Measurements from ENCODE around the gene RTF1. TPM values are rescaled to one million over a fixed set of nuclear protein-coding genes. Genes with fewer than 3 reads are reported as not detected.

The RTF1 gene
- total RNA-seq, 1 experiment from 2014 or later, result 49.5 TPM

DNA sequence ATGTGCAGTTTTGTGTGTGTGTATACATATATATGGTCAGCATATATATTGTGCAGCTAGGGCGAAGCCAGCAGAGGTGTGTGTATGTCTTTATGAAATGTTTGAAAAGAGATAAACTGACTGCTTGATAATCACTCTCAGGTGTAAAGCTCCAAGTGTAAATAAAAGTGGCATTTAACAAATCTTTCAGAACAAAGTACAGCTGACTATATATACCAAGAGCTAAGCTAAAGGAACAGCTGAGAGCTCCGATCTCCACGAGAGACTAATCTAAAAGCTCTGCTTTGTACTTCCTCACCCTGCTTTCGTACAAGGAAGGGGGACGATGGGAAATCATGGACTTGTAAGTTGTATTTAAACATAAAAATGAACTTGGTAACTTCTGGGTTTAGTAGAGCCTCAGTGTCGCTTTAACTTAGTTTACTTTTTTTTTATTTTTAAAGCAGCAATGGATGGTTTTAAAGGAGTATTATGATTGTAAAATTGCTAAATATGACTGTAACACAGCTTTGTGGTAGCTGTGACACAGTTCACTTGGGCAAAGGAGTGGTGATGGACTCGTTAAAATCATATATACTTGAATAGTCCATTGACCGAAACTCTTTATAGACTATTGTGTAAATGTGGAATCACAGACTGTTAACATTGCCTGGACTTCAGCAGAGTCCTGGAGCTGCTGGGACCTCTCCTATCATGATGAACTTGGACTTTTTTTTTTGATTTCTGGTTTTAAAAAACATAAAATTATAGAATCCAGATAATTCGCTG is 65.4 kb downstream of the RTF1 start:
- Histone ChIP-seq H4K91ac (ENCODE audit: insufficient read length, low read depth, low read length) (no peak overlapping the region), H3K79me2 (ENCODE audit: insufficient read depth, low read length) (no peaks in the 10 kb centered on the region), H2AK5ac (ENCODE audit: insufficient read length, low read length) (no peak overlapping the region), H3K23ac (ENCODE audit: insufficient read length, low read depth, low read length) (no peak overlapping the region), H3K56ac (ENCODE audit: insufficient read length, low read depth, low read length) (no peak overlapping the region), H3K4me2 (ENCODE audit: insufficient read depth, insufficient read length, low read length) (no peak overlapping the region), H3K23me2 (ENCODE audit: insufficient read length, low read depth, low read length, poor library complexity, severe bottlenecking) (no peaks in the 10 kb centered on the region), H2BK20ac (ENCODE audit: low read depth, low read length, poor library complexity, severe bottlenecking) (no peak overlapping the region), H3K79me1 (ENCODE audit: insufficient read depth, low read depth, low read length, poor library complexity, severe bottlenecking) (no peaks in the 10 kb centered on the region), H3K9ac (ENCODE audit: extremely low read depth, insufficient read length, low read length) (no peak overlapping the region), H4K8ac (replicated peaks; ENCODE audit: insufficient read length, low read depth, low read length) (no peak overlapping the region), H3K4ac (ENCODE audit: low read depth, low read length) (no peak overlapping the region), H3T11ph (ENCODE audit: low read length) (no peak overlapping the region), H2BK12ac (ENCODE audit: insufficient read length, low read depth, low read length) (no peak overlapping the region), H2BK120ac (ENCODE audit: low read depth, low read length, poor library complexity, severe bottlenecking) (no peak overlapping the region), H3K14ac (ENCODE audit: insufficient read depth, low read length) (no peak overlapping the region), H3K27me3 (ENCODE audit: insufficient read depth, low read length) (no peaks in the 10 kb centered on the region), H3K4me1 (ENCODE audit: insufficient read depth, low read length) (no peaks in the 10 kb centered on the region), H3K27ac (ENCODE audit: insufficient read length, low read depth, low read length) (no peak overlapping the region), H2BK15ac (ENCODE audit: low read depth, low read length) (no peak overlapping the region), H3K18ac (ENCODE audit: insufficient read length, low read depth, low read length) (no peak overlapping the region), H4K20me1 (ENCODE audit: control insufficient read depth, insufficient read depth, insufficient read length) (no peaks in the 10 kb centered on the region), H2AFZ (ENCODE audit: low read length) (no peak overlapping the region), H4K5ac (ENCODE audit: insufficient read length, low read depth, low read length) (no peak overlapping the region), H3K9me3 (ENCODE audit: control insufficient read depth, low read depth, low read length) (no peaks in the 10 kb centered on the region), H2BK5ac (ENCODE audit: insufficient read length, low read length) (no peak overlapping the region)
- Mint-ChIP-seq H3K27ac (no peak overlapping the region), H3K4me1 (no peaks in the 10 kb centered on the region), H3K36me3 (ENCODE audit: insufficient read depth in 1 of 3, low read depth in 3 of 3) (peaks cover 33 to 56% (median 42%) of the 10 kb centered on the region in 3 experiments; a peak in 6 of 7 replicates), H3K4me3 (no peak overlapping the region), H3K27me3 (ENCODE audit: low read depth) (peaks cover 2% of the 10 kb centered on the region; the same call in 1 of the 2 replicates), H3K9me3 (no peaks in the 10 kb centered on the region)
- TF ChIP-seq, protein P1, sequence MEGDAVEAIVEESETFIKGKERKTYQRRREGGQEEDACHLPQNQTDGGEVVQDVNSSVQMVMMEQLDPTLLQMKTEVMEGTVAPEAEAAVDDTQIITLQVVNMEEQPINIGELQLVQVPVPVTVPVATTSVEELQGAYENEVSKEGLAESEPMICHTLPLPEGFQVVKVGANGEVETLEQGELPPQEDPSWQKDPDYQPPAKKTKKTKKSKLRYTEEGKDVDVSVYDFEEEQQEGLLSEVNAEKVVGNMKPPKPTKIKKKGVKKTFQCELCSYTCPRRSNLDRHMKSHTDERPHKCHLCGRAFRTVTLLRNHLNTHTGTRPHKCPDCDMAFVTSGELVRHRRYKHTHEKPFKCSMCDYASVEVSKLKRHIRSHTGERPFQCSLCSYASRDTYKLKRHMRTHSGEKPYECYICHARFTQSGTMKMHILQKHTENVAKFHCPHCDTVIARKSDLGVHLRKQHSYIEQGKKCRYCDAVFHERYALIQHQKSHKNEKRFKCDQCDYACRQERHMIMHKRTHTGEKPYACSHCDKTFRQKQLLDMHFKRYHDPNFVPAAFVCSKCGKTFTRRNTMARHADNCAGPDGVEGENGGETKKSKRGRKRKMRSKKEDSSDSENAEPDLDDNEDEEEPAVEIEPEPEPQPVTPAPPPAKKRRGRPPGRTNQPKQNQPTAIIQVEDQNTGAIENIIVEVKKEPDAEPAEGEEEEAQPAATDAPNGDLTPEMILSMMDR (conservative IDR thresholded peaks at IDR 0.05), result no peak
- no peak for DNase-seq
- WGBS (ENCODE audit: extremely low coverage, insufficient read length, low lambda C conversion rate), result no CpG with 5 or more reads among the region's 9 CpGs
